G401 (cell line): ENCODE data around the gene GPR35. TPM values are rescaled to one million over a fixed set of nuclear protein-coding genes. Genes with fewer than 3 reads are reported as not detected.
"Not testable (repeated sequence)": the region's sequence is repeated elsewhere in the genome, so short reads cannot be mapped to it uniquely, and the experiment has no call there.

ENCODE experiments used
- DNase-seq: peaks from one replicate; pipeline ENCODE4 v3.0.0-alpha.2; 2015; ENCODE audit warnings: low spot score
- in situ Hi-C: cut with HindIII; loops from 2 replicates; pipeline ENCODE4 v1.10.0; 2016; ENCODE audit warnings: low sequenced_read_pairs, mixed read lengths
- total RNA-seq: library from RNA; depleted of rRNA; stranded (reverse); fragments of >200 nt; shearing (Covaris generic); gene quantifications from 2 replicates; pipeline ENCODE4 v1.2.3, GENCODE V29; 2014

Gene GPR35
- total RNA-seq, 1 experiment from 2014 or later: not detected

GRCh38 chr2:240646176-240646899 lies 21.1 kb downstream of the GPR35 start:
- DNase-seq: no peak

GRCh38 chr2:240646900-240647502 lies 21.7 kb downstream of the GPR35 start:
- no peak for DNase-seq
- in situ Hi-C loops: no loop called here

More at GRCh38 chr2:240646176-240646899, 21.1 kb downstream of the GPR35 start:
- in situ Hi-C loops: no loop called here

- DNase-seq: no peak
- in situ Hi-C loops: no loop called here
Measured at GRCh38 chr2:240647503-240648154, 22.3 kb downstream of the GPR35 start.

- in situ Hi-C loops: no loop called here
- DNase-seq: no peak
Measured at GRCh38 chr2:240648155-240648649, 22.9 kb downstream of the GPR35 start.

GRCh38 chr2:240648650-240649275 lies 23.5 kb downstream of the GPR35 start:
- no peak for DNase-seq
- in situ Hi-C loops: no loop called here

- no peak for DNase-seq
- in situ Hi-C loops: no loop called here
Measured at GRCh38 chr2:240649331-240649730, 24.1 kb downstream of the GPR35 start.

- in situ Hi-C loops: no loop called here
- no peak for DNase-seq
Measured at GRCh38 chr2:240650254-240650965, 25.1 kb downstream of the GPR35 start.

GRCh38 chr2:240651185-240651584 lies 25.9 kb downstream of the GPR35 start:
- no peak for DNase-seq
- in situ Hi-C loops: no loop called here

- in situ Hi-C loops: no loop called here
- DNase-seq: no peak
Measured at GRCh38 chr2:240655931-240656886, 30.9 kb downstream of the GPR35 start.

GRCh38 chr2:240659883-240660282 lies 34.6 kb downstream of the GPR35 start:
- in situ Hi-C loops, DNase-seq: not testable (repeated sequence)

GRCh38 chr2:240662681-240663080 lies 37.4 kb downstream of the GPR35 start:
- no peak for DNase-seq
- in situ Hi-C loops: no loop called here

GRCh38 chr2:240663546-240664190 lies 38.4 kb downstream of the GPR35 start:
- DNase-seq: no peak
- in situ Hi-C loops: no loop called here

GRCh38 chr2:240664622-240665021 lies 39.3 kb downstream of the GPR35 start:
- in situ Hi-C loops: no loop called here
- no peak for DNase-seq

GRCh38 chr2:240670402-240670801 lies 45.1 kb downstream of the GPR35 start:
- in situ Hi-C loops: no loop called here
- no peak for DNase-seq

GRCh38 chr2:240670950-240671349 lies 45.7 kb downstream of the GPR35 start:
- no peak for DNase-seq
- in situ Hi-C loops: no loop called here

- DNase-seq: no peak
- in situ Hi-C loops: no loop called here
Measured at GRCh38 chr2:240672076-240672700, 46.9 kb downstream of the GPR35 start.

GRCh38 chr2:240672701-240673190 lies 47.5 kb downstream of the GPR35 start:
- DNase-seq: no peak
- in situ Hi-C loops: no loop called here
